Measurements from ENCODE around the gene ZBED1. TPM values are rescaled to one million over a fixed set of nuclear protein-coding genes. Genes with fewer than 3 reads are reported as not detected.
A peak's percentile ranks its signal among the peaks of the same experiment; 100 is the strongest.

The ZBED1 gene
- total and polyA plus RNA-seq, 9 of the 15 experiments (the other 6 are each of a cell fraction or from before 2014, with no cell fraction given), result 0.61 to 27.6 (median 13.9) TPM

DNA sequence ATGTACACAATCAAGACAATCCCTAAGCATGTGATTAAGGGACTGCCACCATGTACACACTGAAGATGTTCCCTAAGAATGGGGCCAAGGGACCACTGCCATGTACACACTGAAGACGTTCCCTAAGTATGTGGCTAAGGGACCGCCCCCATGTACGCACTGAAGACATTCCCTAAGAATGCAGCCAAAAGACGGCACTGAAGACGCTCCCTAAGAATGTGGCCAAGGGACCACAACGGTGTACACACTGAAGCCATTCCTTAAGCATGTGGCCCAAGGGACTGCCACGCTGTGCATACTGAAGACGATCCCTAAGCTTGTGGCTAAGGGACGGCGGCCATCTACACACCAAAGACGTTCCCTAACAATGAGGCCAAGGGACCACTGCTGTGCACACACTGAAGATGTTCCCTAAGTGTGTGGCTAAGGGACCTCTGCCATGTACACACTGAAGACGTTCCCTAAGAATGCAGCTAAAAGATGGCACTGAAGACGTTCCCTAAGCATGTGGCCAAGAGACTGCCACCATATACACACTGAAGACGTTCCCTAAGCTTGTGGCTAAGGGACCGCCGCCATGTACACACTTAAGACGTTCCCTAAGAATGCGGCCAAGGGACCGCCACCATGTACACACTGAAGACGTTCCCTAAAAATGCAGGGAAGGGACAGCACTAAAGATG, 26.4 kb downstream of the ZBED1 start (continued):
- TF ChIP-seq MYC (IDR thresholded peaks at IDR 0.05; ENCODE audit: low read depth, low read length), result peak; percentile 73
- TF ChIP-seq MYC (CRISPR knock-in tag; IDR thresholded peaks at IDR 0.05; ENCODE audit: borderline replicate concordance, low read depth), result no peak
- no peak for TF ChIP-seq RBM22 (IDR thresholded peaks at IDR 0.05; ENCODE audit: low read depth, low read length, poor library complexity, severe bottlenecking)
- TF ChIP-seq RHOXF2B (CRISPR knock-in tag; conservative IDR thresholded peaks at IDR 0.05), result no peak
- peak; percentile 30 to 49; a peak in 1 of 4 replicates for TF ChIP-seq FOXK2 (conservative IDR thresholded peaks at IDR 0.05 in 1 of 2, IDR thresholded peaks at IDR 0.05 in 1 of 2; ENCODE audit: low read depth in 2 of 2)
- no peak for TF ChIP-seq MYBL2 (IDR thresholded peaks at IDR 0.05; ENCODE audit: low read depth)
- TF ChIP-seq MYBL2 (CRISPR knock-in tag; IDR thresholded peaks at IDR 0.05; ENCODE audit: borderline replicate concordance), result no peak
- no peak for TF ChIP-seq BCOR (IDR thresholded peaks at IDR 0.05)
- TF ChIP-seq RUNX1 (IDR thresholded peaks at IDR 0.05; ENCODE audit: low read depth), result no peak
- TF ChIP-seq SMAD4 (CRISPR knock-in tag; conservative IDR thresholded peaks at IDR 0.05), result no peak
- TF ChIP-seq CREB3L1 (IDR thresholded peaks at IDR 0.05; ENCODE audit: borderline replicate concordance, low read depth), result 0 out of 2 replicates have a peak, but pooled peaks have one; percentile 52
- TF ChIP-seq NFIC (IDR thresholded peaks at IDR 0.05), result peak; percentile 61
- TF ChIP-seq, protein P1, sequence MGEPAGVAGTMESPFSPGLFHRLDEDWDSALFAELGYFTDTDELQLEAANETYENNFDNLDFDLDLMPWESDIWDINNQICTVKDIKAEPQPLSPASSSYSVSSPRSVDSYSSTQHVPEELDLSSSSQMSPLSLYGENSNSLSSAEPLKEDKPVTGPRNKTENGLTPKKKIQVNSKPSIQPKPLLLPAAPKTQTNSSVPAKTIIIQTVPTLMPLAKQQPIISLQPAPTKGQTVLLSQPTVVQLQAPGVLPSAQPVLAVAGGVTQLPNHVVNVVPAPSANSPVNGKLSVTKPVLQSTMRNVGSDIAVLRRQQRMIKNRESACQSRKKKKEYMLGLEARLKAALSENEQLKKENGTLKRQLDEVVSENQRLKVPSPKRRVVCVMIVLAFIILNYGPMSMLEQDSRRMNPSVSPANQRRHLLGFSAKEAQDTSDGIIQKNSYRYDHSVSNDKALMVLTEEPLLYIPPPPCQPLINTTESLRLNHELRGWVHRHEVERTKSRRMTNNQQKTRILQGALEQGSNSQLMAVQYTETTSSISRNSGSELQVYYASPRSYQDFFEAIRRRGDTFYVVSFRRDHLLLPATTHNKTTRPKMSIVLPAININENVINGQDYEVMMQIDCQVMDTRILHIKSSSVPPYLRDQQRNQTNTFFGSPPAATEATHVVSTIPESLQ (CRISPR knock-in tag; IDR thresholded peaks at IDR 0.05), result no peak
- TF ChIP-seq ETV6 (IDR thresholded peaks at IDR 0.05; ENCODE audit: borderline replicate concordance in 1 of 2, low read depth in 2 of 2, low read length in 1 of 2), result 0 out of 4 replicates have a peak, but pooled peaks of 1 of the 2 experiments have one; percentile 26
- no peak for TF ChIP-seq ETV6 (CRISPR knock-in tag; IDR thresholded peaks at IDR 0.05; ENCODE audit: borderline replicate concordance)
- no peak for TF ChIP-seq SUPT5H (IDR thresholded peaks at IDR 0.05)
- TF ChIP-seq, protein P2, sequence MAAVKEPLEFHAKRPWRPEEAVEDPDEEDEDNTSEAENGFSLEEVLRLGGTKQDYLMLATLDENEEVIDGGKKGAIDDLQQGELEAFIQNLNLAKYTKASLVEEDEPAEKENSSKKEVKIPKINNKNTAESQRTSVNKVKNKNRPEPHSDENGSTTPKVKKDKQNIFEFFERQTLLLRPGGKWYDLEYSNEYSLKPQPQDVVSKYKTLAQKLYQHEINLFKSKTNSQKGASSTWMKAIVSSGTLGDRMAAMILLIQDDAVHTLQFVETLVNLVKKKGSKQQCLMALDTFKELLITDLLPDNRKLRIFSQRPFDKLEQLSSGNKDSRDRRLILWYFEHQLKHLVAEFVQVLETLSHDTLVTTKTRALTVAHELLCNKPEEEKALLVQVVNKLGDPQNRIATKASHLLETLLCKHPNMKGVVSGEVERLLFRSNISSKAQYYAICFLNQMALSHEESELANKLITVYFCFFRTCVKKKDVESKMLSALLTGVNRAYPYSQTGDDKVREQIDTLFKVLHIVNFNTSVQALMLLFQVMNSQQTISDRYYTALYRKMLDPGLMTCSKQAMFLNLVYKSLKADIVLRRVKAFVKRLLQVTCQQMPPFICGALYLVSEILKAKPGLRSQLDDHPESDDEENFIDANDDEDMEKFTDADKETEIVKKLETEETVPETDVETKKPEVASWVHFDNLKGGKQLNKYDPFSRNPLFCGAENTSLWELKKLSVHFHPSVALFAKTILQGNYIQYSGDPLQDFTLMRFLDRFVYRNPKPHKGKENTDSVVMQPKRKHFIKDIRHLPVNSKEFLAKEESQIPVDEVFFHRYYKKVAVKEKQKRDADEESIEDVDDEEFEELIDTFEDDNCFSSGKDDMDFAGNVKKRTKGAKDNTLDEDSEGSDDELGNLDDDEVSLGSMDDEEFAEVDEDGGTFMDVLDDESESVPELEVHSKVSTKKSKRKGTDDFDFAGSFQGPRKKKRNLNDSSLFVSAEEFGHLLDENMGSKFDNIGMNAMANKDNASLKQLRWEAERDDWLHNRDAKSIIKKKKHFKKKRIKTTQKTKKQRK (IDR thresholded peaks at IDR 0.05; ENCODE audit: borderline replicate concordance, low read depth, low read length), result no peak
- TF ChIP-seq ZNF282 (CRISPR knock-in tag; IDR thresholded peaks at IDR 0.05), result no peak
- TF ChIP-seq NCOA6 (IDR thresholded peaks at IDR 0.05), result peak; percentile 56
- TF ChIP-seq JUND (IDR thresholded peaks at IDR 0.05; ENCODE audit: borderline replicate concordance, low read depth, low read length), result no peak
- TF ChIP-seq JUND (tag; IDR thresholded peaks at IDR 0.05; ENCODE audit: borderline replicate concordance, low read depth, low read length), result peak; percentile 9; the same call in 1 of the 3 replicates
- peak; percentile 74; the same call in 1 of the 2 replicates for TF ChIP-seq TEAD2 (tag; IDR thresholded peaks at IDR 0.05)
- no peak for TF ChIP-seq RAD51 (IDR thresholded peaks at IDR 0.05; ENCODE audit: borderline replicate concordance, low read depth)
